Esophagus squamous epithelium (tissue), 4 donors: Measurements from ENCODE around the gene SLC11A2.

Source experiments
- CTCF ChIP-seq, 6 experiments: fragments of 450-650 bp in 4 of 6; fragments of 200-600 bp in 2 of 6; sonication (generic) in 2 of 6; IDR thresholded peaks; one replicate each; pipeline ENCODE4 v1.5.1; 2016 to 2019; ENCODE audit warnings: antibody characterized with exemption in 6 of 6, mild to moderate bottlenecking in 4 of 6, moderate library complexity in 4 of 6
- POLR2A ChIP-seq, 4 donors: fragments of 450-650 bp; IDR thresholded peaks; one replicate each; pipeline ENCODE4 v1.6.1; 2017; ENCODE audit warnings: antibody characterized with exemption in 4 of 4, mild to moderate bottlenecking in 4 of 4, moderate library complexity in 3 of 4

- TF ChIP-seq POLR2A (IDR thresholded peaks at IDR 0.05) = no peak
- peak in 5 of 6 experiments; percentile 19 to 68 (median 24) for TF ChIP-seq CTCF (IDR thresholded peaks at IDR 0.05)
These were observed 2.1 kb upstream of the SLC11A2 start for GRCh38 chr12:51028126-51028812.
